ENCODE data around the gene RALY.

The RALY gene

GRCh38 chr20:34085544-34086040 is 91.9 kb downstream of the RALY start:
- H3K4me3 ChIP-seq (replicated peaks in 1 of 2; ENCODE audit: low read depth in 2 of 2, low read length in 2 of 2) = no peak overlapping the region
- TF ChIP-seq, protein P1, sequence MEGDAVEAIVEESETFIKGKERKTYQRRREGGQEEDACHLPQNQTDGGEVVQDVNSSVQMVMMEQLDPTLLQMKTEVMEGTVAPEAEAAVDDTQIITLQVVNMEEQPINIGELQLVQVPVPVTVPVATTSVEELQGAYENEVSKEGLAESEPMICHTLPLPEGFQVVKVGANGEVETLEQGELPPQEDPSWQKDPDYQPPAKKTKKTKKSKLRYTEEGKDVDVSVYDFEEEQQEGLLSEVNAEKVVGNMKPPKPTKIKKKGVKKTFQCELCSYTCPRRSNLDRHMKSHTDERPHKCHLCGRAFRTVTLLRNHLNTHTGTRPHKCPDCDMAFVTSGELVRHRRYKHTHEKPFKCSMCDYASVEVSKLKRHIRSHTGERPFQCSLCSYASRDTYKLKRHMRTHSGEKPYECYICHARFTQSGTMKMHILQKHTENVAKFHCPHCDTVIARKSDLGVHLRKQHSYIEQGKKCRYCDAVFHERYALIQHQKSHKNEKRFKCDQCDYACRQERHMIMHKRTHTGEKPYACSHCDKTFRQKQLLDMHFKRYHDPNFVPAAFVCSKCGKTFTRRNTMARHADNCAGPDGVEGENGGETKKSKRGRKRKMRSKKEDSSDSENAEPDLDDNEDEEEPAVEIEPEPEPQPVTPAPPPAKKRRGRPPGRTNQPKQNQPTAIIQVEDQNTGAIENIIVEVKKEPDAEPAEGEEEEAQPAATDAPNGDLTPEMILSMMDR (IDR thresholded peaks at IDR 0.05; ENCODE audit: low read depth, low read length) = no peak
- DNase-seq (ENCODE audit: low read depth in 2 of 2) = no peak

DNA sequence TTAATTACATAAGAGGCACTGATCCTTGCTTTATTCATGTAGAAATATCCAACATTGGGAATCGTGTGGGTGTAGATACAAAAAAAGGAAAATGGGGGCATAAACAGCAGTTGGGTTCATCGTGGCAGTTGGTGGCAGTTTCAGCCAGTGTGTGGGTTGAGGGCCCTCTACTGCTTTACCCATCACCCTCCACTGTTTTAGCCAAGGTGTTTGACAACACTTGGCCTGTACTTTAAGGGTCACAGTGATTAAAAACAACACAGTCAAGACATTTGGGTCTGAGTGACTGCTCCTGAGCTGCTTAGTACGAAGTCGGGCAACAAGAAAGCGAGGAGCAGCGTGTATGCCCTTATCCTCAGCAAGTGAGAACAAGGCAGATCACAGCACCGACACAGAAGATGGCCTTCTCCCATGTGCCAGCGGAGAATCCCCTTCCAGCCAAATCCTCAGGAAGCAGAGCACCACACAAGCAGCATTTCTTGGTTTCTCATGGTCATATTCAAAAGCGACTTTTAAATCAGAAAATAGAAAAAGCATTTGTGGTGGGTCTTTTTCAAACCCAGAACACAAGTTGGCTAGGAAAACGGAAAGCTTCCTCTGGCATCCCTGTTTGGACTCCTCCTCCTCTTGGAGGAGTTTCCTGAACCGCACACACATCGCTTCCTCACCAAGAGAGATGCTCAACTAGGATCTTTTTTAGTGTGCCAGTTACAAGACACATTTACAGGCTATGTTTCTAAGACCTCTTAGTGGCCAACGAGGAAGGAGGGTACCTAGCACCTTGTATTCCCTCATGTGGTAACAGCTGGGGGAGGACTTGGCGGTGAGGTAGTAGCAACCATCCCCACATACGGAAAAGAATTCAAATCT is 94.8 kb downstream of the RALY start:
- TF ChIP-seq, protein P1 (IDR thresholded peaks at IDR 0.05; ENCODE audit: low read depth, low read length) = no peak
- no peak overlapping the region for H3K4me3 ChIP-seq (replicated peaks in 1 of 2; ENCODE audit: low read depth in 2 of 2, low read length in 2 of 2)
- no peak for DNase-seq (ENCODE audit: low read depth in 2 of 2)

DNA sequence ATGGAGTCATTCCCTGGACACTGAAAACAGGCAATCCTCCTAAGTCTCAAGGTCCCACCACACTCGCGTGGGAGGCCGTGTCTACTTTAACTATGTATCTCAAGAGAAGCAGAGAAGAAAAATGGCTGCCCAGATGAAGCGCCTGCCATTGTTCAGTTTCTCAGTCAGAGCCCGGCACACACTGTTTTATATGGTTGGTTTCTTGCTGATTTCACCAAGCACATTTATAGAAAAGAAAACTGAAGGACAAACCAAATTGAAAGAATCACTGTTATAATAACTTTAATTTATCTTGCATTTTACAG is 95.4 kb downstream of the RALY start:
- TF ChIP-seq, protein P1 (IDR thresholded peaks at IDR 0.05; ENCODE audit: low read depth, low read length) = no peak
- no peak for DNase-seq (ENCODE audit: low read depth in 2 of 2)
- H3K4me3 ChIP-seq (replicated peaks in 1 of 2; ENCODE audit: low read depth in 2 of 2, low read length in 2 of 2) = no peak overlapping the region

GRCh38 chr20:34089655-34090345 is 96.1 kb downstream of the RALY start:
- DNase-seq (ENCODE audit: low read depth in 2 of 2) = no peak
- TF ChIP-seq, protein P1 (IDR thresholded peaks at IDR 0.05; ENCODE audit: low read depth, low read length) = no peak
- no peak overlapping the region for H3K4me3 ChIP-seq (replicated peaks in 1 of 2; ENCODE audit: low read depth in 2 of 2, low read length in 2 of 2)

GRCh38 chr20:34090645-34091044 is 96.9 kb downstream of the RALY start:
- no peak overlapping the region for H3K4me3 ChIP-seq (replicated peaks in 1 of 2; ENCODE audit: low read depth in 2 of 2, low read length in 2 of 2)
- TF ChIP-seq, protein P1 (IDR thresholded peaks at IDR 0.05; ENCODE audit: low read depth, low read length) = no peak
- DNase-seq (ENCODE audit: low read depth in 2 of 2) = no peak

DNA sequence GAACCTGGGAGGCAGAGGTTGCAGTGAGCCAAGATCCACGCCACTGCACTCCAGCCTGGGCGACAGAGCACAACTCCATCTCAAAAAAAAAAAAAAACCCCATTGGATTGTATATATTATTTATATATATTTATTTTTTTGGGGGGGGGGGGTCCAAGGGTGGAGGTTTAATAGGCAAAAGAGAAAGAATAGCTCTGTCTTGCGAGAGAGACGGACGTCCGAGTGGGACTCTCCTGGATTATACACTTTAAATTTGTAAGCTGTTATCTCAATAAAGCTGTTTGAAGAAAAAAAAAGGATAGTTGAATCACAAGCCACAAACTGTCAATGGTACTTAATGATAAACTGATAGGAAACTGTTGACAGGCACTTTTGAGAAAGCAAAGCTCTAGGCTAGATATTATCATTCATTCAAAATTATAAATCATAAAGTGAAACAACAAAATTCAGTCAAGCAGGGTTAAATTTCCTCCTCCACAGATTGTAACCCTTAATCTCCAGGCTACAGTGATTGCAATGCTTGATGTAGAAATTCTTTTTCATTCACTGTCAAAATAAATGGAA is 98.0 kb downstream of the RALY start:
- TF ChIP-seq, protein P1 (IDR thresholded peaks at IDR 0.05; ENCODE audit: low read depth, low read length) = no peak
- no peak overlapping the region for H3K4me3 ChIP-seq (replicated peaks in 1 of 2; ENCODE audit: low read depth in 2 of 2, low read length in 2 of 2)
- DNase-seq (ENCODE audit: low read depth in 2 of 2) = no peak

Data from cardiac fibroblast (primary cell).